ENCODE measurements around the gene PIGB. TPM values are rescaled to one million over a fixed set of nuclear protein-coding genes. Genes with fewer than 3 reads are reported as not detected.

The PIGB gene
- total and polyA plus RNA-seq, 2 experiments from 2014 or later, result 3.8 to 6.3 TPM

GRCh38 chr15:55356985-55357585, 38.1 kb downstream of the PIGB start:
- TF ChIP-seq CTCF (IDR thresholded peaks at IDR 0.05; ENCODE audit: low read depth, low read length), result no peak

DNA sequence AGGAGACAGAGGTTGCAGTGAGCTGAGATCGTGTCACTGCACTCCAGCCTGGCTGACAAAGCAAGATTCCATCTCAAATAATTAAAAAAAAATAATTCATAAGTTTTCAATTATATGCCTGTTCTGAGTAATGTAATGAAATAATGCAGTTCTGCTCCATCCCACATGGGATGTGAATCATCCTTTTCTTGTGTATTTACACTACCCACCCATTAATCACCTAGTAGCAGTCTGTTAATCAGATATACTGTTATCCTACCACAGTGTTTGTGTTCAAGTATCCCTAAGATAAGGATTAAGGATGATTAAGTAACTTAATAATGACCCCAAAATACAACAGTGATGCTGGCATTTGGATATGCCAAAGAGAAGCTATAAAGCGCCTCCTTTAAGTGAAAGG, 38.8 kb downstream of the PIGB start:
- DNase-seq (ENCODE audit: low read depth in 1 of 2, low spot score in 1 of 2), result peak in 1 of 2 donors; percentile 12

More at GRCh38 chr15:55356985-55357585, 38.1 kb downstream of the PIGB start:
- Histone ChIP-seq H3K4me1 (ENCODE audit: low read depth) (no peaks in the 10 kb centered on the region), H3K36me3 (peaks cover 5% of the 10 kb centered on the region), H3K4me3 (no peak overlapping the region), H3K27me3 (no peaks in the 10 kb centered on the region), H3K27ac (no peak overlapping the region), H3K9me3 (ENCODE audit: low read depth) (no peaks in the 10 kb centered on the region)
- no peak for DNase-seq (ENCODE audit: low read depth in 1 of 2, low spot score in 1 of 2)

DNA sequence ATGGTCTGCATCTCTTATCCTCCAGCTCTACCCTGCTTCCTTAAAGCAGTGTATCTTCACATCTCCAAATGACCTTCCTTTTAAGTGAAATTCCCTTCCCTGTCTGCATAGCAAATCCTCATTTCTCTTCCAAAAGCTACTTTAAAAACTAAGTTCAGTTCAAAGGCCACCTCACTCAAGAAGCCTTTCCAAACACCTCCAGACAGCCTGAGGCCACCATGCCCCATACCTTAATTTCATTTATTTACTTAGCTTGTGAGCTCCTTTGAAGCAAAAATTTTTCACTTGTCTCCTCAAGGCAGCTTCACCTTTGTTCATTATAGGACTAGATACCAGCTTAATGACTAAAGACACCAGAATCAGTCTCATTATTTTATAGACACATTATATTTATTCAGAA, 39.4 kb downstream of the PIGB start:
- no peak overlapping the region for H3K4me3 ChIP-seq
- H3K27me3 ChIP-seq, result no peaks in the 10 kb centered on the region
- no peaks in the 10 kb centered on the region for H3K9me3 ChIP-seq (ENCODE audit: low read depth)
- peaks cover 5% of the 10 kb centered on the region for H3K36me3 ChIP-seq
- no peak for DNase-seq (ENCODE audit: low read depth in 1 of 2, low spot score in 1 of 2)
- no peaks in the 10 kb centered on the region for H3K4me1 ChIP-seq (ENCODE audit: low read depth)
- no peak for TF ChIP-seq CTCF (IDR thresholded peaks at IDR 0.05; ENCODE audit: low read depth, low read length)
- no peak overlapping the region for H3K27ac ChIP-seq

More for the DNA sequence above, 38.8 kb downstream of the PIGB start:
- Histone ChIP-seq H3K27me3 (no peaks in the 10 kb centered on the region), H3K9me3 (ENCODE audit: low read depth) (no peaks in the 10 kb centered on the region), H3K27ac (no peak overlapping the region), H3K4me1 (ENCODE audit: low read depth) (no peaks in the 10 kb centered on the region), H3K4me3 (no peak overlapping the region), H3K36me3 (peaks cover 5% of the 10 kb centered on the region)
- TF ChIP-seq CTCF (IDR thresholded peaks at IDR 0.05; ENCODE audit: low read depth, low read length), result no peak

GRCh38 chr15:55360256-55360655, 41.2 kb downstream of the PIGB start:
- Histone ChIP-seq H3K4me1 (ENCODE audit: low read depth) (no peaks in the 10 kb centered on the region), H3K9me3 (ENCODE audit: low read depth) (no peaks in the 10 kb centered on the region), H3K27ac (no peak overlapping the region), H3K27me3 (no peaks in the 10 kb centered on the region), H3K36me3 (peaks cover 5% of the 10 kb centered on the region), H3K4me3 (no peak overlapping the region)
- no peak for TF ChIP-seq CTCF (IDR thresholded peaks at IDR 0.05; ENCODE audit: low read depth, low read length)
- peak in 1 of 2 donors; percentile 12 for DNase-seq (ENCODE audit: low read depth in 1 of 2, low spot score in 1 of 2)

GRCh38 chr15:55361048-55361447, 42.0 kb downstream of the PIGB start:
- no peaks in the 10 kb centered on the region for H3K9me3 ChIP-seq (ENCODE audit: low read depth)

More at GRCh38 chr15:55361048-55361447, 42.0 kb downstream of the PIGB start:
- no peaks in the 10 kb centered on the region for H3K27me3 ChIP-seq
- no peak overlapping the region for H3K27ac ChIP-seq
- no peak for DNase-seq (ENCODE audit: low read depth in 1 of 2, low spot score in 1 of 2)
- H3K36me3 ChIP-seq, result no peaks in the 10 kb centered on the region
- no peak for TF ChIP-seq CTCF (IDR thresholded peaks at IDR 0.05; ENCODE audit: low read depth, low read length)
- H3K4me3 ChIP-seq, result no peak overlapping the region
- no peaks in the 10 kb centered on the region for H3K4me1 ChIP-seq (ENCODE audit: low read depth)
